Astrocyte (in vitro differentiated cells and primary cell): ENCODE measurements around the gene KRT17.

Experiments
- CTCF ChIP-seq: IDR thresholded peaks from 2 replicates; pipeline ENCODE4 v1.5.1; 2011; ENCODE audit warnings: low read depth, mild to moderate bottlenecking, inconsistent platforms, low read length, moderate library complexity; ENCODE audit not compliant: insufficient read depth
- EZH2 ChIP-seq: IDR thresholded peaks from 2 replicates; pipeline ENCODE4 v1.6.1; 2012; ENCODE audit warnings: mild to moderate bottlenecking, low read length, inconsistent platforms; ENCODE audit not compliant: insufficient read depth

- TF ChIP-seq CTCF: no peak
- no peak for TF ChIP-seq EZH2
These were observed 31.6 kb downstream of the KRT17 start for GRCh38 chr17:41592601-41593305.
